ENCODE results near the gene RYK.

- TF ChIP-seq CTCF (IDR thresholded peaks at IDR 0.05): no peak
- TF ChIP-seq POLR2A (IDR thresholded peaks at IDR 0.05): no peak
Measured at GRCh38 chr3:134249935-134250716, 533 bp downstream of the RYK start.
